WERI-Rb-1 (cell line): ENCODE data around the gene CRB3.

Experiments
- DNase-seq: peaks from one replicate; pipeline ENCODE4 v3.0.0-alpha.2; 2020
- H3K27ac ChIP-seq: fragments of 250-450 bp; sonication (Bioruptor Pico); 2 replicates; pipeline ENCODE4 v1.5.1; 2020; ENCODE audit warnings: mild to moderate bottlenecking, moderate library complexity
- H3K27me3 ChIP-seq: fragments of 250-450 bp; sonication (Bioruptor Pico); 2 replicates; pipeline ENCODE4 v1.5.1; 2021; ENCODE audit warnings: mild to moderate bottlenecking, low read depth, moderate library complexity; ENCODE audit not compliant: insufficient read depth, severe bottlenecking
- H3K36me3 ChIP-seq: fragments of 250-450 bp; sonication (Bioruptor Pico); 2 replicates; pipeline ENCODE4 v1.5.1; 2020; ENCODE audit warnings: mild to moderate bottlenecking, moderate library complexity
- H3K4me3 ChIP-seq: 2 replicates; pipeline ENCODE4 v1.5.1; 2011; ENCODE audit warnings: low read depth, mild to moderate bottlenecking, control low read depth, low read length
- H3K9me3 ChIP-seq: fragments of 250-450 bp; sonication (Bioruptor Pico); 2 replicates; pipeline ENCODE4 v1.5.1; 2021; ENCODE audit warnings: mild to moderate bottlenecking, moderate library complexity; ENCODE audit not compliant: severe bottlenecking
- TF ChIP-seq, protein P1 (sequence below): IDR thresholded peaks from 2 replicates; pipeline ENCODE4 v1.5.1; 2011; ENCODE audit warnings: low read depth, mild to moderate bottlenecking, control low read depth, inconsistent platforms, low read length

Gene CRB3

DNA sequence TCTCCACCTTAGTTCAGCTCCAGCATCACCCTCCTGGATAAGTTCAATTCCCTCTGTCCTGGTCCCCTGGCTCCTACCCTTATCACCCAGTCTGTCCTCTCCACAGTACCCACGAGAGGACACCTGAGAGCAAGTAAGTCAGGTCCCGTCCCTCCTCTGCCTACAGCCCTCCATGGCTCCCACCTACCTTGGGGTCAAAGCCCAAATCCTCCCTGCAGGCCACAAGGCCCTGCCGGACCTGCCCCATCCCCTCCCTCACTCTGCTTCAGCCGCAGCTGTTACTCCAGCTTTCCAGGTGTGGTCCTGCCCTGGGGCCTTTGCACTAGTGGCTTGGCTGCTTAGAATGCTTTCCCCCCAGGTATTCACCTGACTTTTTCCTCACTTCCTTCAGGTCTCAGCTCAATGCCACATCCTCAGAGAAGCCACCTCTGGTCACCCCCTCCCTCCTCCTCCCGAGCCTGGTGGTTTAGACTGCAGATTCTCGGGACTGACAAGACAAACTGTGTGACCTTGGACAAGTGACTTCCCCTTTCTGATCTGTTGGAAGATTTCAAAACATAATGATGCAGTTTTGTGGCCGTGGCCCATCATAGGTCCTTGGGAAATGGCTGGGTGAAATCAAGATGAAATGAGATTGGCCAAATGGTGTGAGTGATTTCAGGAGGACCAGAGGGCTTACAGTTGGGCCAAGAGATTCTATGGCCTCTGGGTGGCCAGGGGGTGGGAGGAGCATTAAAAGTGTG, 34.4 kb downstream of the CRB3 start:
- no peaks in the 10 kb centered on the region for H3K27me3 ChIP-seq
- no peak overlapping the region for H3K27ac ChIP-seq
- no peak for DNase-seq
- no peaks in the 10 kb centered on the region for H3K36me3 ChIP-seq
- TF ChIP-seq, protein P1, sequence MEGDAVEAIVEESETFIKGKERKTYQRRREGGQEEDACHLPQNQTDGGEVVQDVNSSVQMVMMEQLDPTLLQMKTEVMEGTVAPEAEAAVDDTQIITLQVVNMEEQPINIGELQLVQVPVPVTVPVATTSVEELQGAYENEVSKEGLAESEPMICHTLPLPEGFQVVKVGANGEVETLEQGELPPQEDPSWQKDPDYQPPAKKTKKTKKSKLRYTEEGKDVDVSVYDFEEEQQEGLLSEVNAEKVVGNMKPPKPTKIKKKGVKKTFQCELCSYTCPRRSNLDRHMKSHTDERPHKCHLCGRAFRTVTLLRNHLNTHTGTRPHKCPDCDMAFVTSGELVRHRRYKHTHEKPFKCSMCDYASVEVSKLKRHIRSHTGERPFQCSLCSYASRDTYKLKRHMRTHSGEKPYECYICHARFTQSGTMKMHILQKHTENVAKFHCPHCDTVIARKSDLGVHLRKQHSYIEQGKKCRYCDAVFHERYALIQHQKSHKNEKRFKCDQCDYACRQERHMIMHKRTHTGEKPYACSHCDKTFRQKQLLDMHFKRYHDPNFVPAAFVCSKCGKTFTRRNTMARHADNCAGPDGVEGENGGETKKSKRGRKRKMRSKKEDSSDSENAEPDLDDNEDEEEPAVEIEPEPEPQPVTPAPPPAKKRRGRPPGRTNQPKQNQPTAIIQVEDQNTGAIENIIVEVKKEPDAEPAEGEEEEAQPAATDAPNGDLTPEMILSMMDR, result no peak
- no peaks in the 10 kb centered on the region for H3K9me3 ChIP-seq
- no peak overlapping the region for H3K4me3 ChIP-seq

DNA sequence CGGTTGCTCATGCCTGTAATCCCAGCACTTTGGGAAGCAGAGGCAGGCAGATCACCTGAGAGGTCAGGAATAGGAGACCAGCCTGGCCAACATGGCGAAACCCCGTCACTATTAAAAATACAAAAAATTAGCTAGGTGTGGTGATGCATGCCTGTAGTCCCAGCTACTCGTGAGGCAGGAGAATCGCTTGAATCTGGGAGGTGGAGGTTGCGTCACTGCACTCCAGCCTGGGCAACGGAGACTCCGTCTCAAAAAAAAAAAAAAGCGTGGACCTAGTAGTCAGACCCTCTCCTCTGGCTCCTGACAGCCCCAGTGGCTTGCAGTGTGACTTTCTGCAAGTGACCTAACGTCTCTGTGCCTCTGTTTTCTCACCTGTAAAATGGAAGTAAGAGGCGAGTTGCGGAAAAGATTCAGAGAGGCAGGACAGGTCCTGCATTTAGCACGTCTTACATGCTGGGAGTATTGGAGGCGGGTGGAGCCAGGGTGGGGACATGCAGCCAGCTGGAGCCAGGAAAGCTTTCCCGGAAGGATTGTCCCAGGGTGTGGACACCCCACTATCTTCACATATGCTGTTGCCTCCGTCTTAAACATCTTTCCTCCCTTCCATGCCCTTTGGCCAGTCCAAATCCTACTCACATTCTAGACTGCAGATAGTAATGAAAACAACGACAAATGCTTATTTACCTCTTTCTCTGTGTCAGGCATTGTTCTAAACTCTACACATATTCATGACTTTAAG, 35.1 kb downstream of the CRB3 start:
- no peak overlapping the region for H3K27ac ChIP-seq
- no peaks in the 10 kb centered on the region for H3K36me3 ChIP-seq
- TF ChIP-seq, protein P1, result no peak
- H3K9me3 ChIP-seq, result no peaks in the 10 kb centered on the region
- H3K4me3 ChIP-seq, result no peak overlapping the region
- DNase-seq, result no peak
- no peaks in the 10 kb centered on the region for H3K27me3 ChIP-seq

DNA sequence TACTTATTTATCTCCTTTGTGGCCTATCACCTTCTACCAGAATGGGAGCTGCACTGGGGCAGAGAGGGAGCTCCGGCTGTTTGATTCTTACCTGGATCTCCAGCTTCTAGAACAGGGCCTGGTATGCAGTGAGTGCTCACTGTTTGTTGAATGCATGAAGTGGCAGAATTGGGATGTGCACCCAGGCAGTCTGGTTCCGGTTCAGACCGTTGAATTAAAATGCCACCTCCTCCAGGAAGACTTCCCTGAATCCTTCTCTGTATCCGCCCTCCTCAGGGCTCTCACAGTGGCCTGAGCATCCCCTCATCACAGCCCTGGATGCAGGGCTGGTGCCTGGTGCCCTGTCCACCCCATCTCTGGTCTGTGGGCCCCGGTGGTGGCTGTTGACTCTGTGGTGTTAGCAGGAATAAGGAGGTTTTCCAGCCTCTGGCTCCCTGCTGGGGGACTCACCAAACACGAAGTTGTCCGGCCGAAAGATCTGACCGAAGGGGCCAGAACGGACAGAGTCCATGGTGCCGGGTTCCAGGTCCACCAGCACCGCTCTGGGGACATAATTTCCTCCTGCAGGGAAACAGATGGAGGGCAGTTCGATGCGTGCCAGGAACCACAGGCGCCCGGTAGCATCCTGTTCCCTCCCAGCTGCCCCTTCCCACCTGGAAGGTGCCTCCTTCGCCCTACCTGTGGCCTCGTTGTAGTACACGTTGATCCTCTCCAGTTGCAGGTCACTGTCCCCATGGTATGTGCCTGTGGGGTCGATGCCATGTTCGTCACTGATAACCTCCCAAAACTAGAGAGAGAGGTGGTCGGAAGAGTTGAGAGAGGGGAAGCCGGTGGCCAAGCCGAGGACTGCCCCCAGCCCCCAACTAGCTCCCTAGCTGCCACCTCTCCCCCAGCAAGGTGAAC, 37.0 kb downstream of the CRB3 start:
- TF ChIP-seq, protein P1, result no peak
- DNase-seq, result no peak
- Histone ChIP-seq H3K36me3 (no peaks in the 10 kb centered on the region), H3K4me3 (peak overlapping the region; percentile 76), H3K27ac (no peak overlapping the region), H3K27me3 (no peaks in the 10 kb centered on the region), H3K9me3 (no peaks in the 10 kb centered on the region)

DNA sequence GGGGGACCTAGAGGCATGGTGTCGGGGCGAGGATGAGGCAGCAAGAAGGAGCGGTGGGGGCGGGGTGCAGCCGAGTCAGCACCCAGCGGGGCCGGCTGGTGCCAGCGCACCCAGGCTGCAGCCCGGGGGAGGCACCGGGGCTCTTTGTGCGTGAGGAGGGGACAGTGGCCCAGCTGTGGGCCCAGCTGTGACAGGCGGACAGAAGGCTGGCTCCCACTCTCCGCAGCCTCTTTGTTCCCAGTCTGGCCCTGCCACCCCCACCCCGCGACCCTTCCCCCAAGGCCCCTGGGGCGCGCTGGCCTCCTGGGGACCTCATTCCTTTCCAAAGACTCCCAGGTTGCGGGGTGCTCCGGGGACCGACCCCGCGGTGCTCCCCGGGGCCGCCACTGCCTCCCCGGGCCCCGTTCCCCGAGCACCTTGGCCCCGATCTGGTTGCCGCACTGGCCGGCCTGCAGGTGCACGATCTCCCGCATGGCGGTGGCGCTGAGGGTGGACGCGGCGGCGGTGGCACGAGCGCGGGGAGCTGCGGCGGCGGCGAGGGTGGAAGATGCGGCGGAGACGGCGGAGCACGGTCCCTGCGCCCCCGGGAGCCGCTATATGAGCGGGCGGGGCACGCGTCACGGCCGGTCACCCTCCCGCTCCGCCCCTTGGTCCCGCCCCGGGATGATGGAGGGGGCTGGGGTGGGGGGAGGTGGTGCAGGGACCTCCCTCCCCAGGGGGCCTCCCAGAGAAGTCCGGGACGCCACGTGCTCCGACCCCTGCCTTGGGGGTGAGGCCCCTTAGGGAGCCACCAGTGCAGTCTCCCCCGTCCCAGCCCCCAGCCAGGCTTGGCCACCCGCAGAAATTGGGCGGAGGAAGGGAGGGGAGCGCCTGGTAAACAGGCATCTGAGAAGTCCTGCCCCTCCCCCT, 37.9 kb downstream of the CRB3 start, which contains the start of gene TUBB4A:
Gene TUBB4A (minus strand): TSS at position 570 of the 909 bp plus-strand sequence. CDS start 97 bp downstream, at position 473.
- Histone ChIP-seq H3K27ac (peak within 1 kb of the TSS; percentile 25; the same call in 1 of the 2 replicates), H3K27me3 (no peaks in the 10 kb centered on the region), H3K36me3 (no peaks in the 10 kb centered on the region), H3K4me3 (peak within 1 kb of the TSS; percentile 76), H3K9me3 (no peaks in the 10 kb centered on the region)
- TF ChIP-seq, protein P1, result no peak
- DNase-seq, result peak; percentile 56
